Measurements from ENCODE around the gene ABLIM3.

DNA sequence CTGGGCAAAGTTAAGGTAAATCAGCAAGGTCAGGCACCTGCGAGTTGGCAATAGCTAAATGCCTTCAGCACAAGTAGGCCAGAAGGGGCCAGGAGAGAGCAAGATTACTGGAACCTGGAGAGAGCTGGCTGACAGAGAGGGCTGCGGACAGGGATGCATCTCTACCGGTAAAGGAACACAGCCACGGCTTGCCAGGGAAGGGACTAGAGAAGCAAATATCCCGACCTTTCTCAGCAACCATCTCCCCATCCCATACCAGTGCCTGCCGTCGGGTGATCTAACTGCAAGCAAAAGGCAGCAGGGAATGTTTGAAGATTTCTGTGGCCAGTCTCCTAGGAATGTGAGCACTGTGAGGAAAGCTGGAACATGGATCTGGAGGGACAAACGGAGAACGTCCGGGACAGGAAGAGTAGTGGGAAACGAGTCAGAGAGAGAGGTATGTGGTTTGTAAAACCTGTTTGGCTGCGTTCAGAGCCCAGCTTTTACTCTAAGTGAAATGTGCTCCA lies 15.9 kb upstream of the ABLIM3 start:
- TF ChIP-seq, protein P1, sequence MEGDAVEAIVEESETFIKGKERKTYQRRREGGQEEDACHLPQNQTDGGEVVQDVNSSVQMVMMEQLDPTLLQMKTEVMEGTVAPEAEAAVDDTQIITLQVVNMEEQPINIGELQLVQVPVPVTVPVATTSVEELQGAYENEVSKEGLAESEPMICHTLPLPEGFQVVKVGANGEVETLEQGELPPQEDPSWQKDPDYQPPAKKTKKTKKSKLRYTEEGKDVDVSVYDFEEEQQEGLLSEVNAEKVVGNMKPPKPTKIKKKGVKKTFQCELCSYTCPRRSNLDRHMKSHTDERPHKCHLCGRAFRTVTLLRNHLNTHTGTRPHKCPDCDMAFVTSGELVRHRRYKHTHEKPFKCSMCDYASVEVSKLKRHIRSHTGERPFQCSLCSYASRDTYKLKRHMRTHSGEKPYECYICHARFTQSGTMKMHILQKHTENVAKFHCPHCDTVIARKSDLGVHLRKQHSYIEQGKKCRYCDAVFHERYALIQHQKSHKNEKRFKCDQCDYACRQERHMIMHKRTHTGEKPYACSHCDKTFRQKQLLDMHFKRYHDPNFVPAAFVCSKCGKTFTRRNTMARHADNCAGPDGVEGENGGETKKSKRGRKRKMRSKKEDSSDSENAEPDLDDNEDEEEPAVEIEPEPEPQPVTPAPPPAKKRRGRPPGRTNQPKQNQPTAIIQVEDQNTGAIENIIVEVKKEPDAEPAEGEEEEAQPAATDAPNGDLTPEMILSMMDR (IDR thresholded peaks at IDR 0.05), result no peak
- TF ChIP-seq EP300 (IDR thresholded peaks at IDR 0.05; ENCODE audit: low read depth), result no peak

Measured in transverse colon (tissue), 3 donors.